GM12878 (cell line): ENCODE data around the gene KIF18A. TPM values are rescaled to one million over a fixed set of nuclear protein-coding genes. Genes with fewer than 3 reads are reported as not detected.

Source experiments
- ATAC-seq: fragments of 200-7000 bp; cut with Tn5 transposase; 3 replicates; pipeline ENCODE4 v1.9.1; 2020; ENCODE audit warnings: mild to moderate bottlenecking, moderate library complexity
- BruUV-seq: library from RNA; stranded (reverse); fragments of 400-500 nt; replicated peaks from 2 replicates; lab custom pipeline; 2021; lab: Mats Ljungman, UMichigan
- CTCF ChIA-PET: fragments of 300-600 bp; sonication (Branson Sonifier 250); formaldehyde crosslinking; extraction: SDS; loops from one replicate; lab custom pipeline; 2021; ENCODE audit warnings: inconsistent platforms; lab: Yijun Ruan, JAX
- POLR2A ChIA-PET: fragments of 350-600 bp; formaldehyde crosslinking; extraction: SDS; loops from one replicate; lab custom pipeline; 2021; ENCODE audit warnings: inconsistent platforms; lab: Charles Lee
- RAD21 ChIA-PET: fragments of 300-600 bp; sonication (Branson Sonifier 250); formaldehyde crosslinking; loops from one replicate; lab custom pipeline; 2023; ENCODE audit warnings: antibody characterized with exemption; ENCODE audit not compliant: unreplicated experiment; lab: Charles Lee
- SMC1A ChIA-PET: fragments of 300-600 bp; sonication (Branson Sonifier 250); formaldehyde crosslinking; loops from one replicate; lab custom pipeline; 2023; ENCODE audit not compliant: unreplicated experiment, uncharacterized antibody; lab: Charles Lee
- DNase-seq: peaks from one replicate; pipeline ENCODE4 v3.0.0-alpha.2; 2011; ENCODE audit warnings: low read depth, low spot score
- FAIRE-seq: peaks from 3 replicates; lab custom pipeline; 2011; peaks lifted over from hg19 to GRCh38; lab: Jason Lieb, UNC
- H2AFZ ChIP-seq: 2 replicates; pipeline ENCODE4 v1.6.0; 2011; ENCODE audit warnings: low read depth, low read length, control low read depth; ENCODE audit not compliant: control insufficient read depth
- H3K27ac ChIP-seq: 2 replicates; pipeline ENCODE4 v1.5.1; 2011; ENCODE audit warnings: control low read depth; ENCODE audit not compliant: control insufficient read depth, insufficient read depth
- H3K27me3 ChIP-seq, 2 experiments: replicated peaks in 1 of 2; 2 replicates each; pipeline versions ENCODE4 v1.6.0 to v1.6.1; 2011; ENCODE audit warnings: low read length in 1 of 2; ENCODE audit not compliant: control insufficient read depth in 2 of 2, insufficient read depth in 2 of 2
- H3K36me3 ChIP-seq, 2 experiments: 2 replicates each; pipeline ENCODE4 v1.5.1; 2011; ENCODE audit warnings: low read length in 1 of 2; ENCODE audit not compliant: control insufficient read depth in 2 of 2, insufficient read depth in 2 of 2
- H3K4me1 ChIP-seq: 2 replicates; pipeline ENCODE4 v1.6.1; 2011; ENCODE audit warnings: mild to moderate bottlenecking, low read length, moderate library complexity, mixed read lengths; ENCODE audit not compliant: control insufficient read depth, insufficient read depth
- H3K4me2 ChIP-seq: 2 replicates; pipeline ENCODE4 v1.6.0; 2011; ENCODE audit warnings: control low read depth; ENCODE audit not compliant: control insufficient read depth, insufficient read depth
- H3K4me3 ChIP-seq: fragments of 200-600 bp; sonication (generic); 2 replicates; pipeline ENCODE4 v1.5.1; 2016
- H3K79me2 ChIP-seq: 2 replicates; pipeline ENCODE4 v1.6.0; 2011; ENCODE audit warnings: low read length; ENCODE audit not compliant: control insufficient read depth, insufficient read depth
- H3K9ac ChIP-seq: 2 replicates; pipeline ENCODE4 v1.8.0; 2011; ENCODE audit warnings: low read length, control low read depth, mixed read lengths; ENCODE audit not compliant: control insufficient read depth, insufficient read depth
- H3K9me3 ChIP-seq: replicated peaks from 3 replicates; pipeline ENCODE4 v1.5.1; 2011; ENCODE audit warnings: mild to moderate bottlenecking, low read length; ENCODE audit not compliant: control insufficient read depth, insufficient read depth
- H4K20me1 ChIP-seq: 2 replicates; pipeline ENCODE4 v1.6.0; 2011; ENCODE audit not compliant: control insufficient read depth, insufficient read depth
- E2F4 ChIP-seq: IDR thresholded peaks from 2 replicates; pipeline ENCODE4 v1.6.1; 2012; ENCODE audit warnings: low read depth, low read length, improper control_type of control experiment
- EP300 ChIP-seq, 2 experiments: fragments of 150-350 bp in 1 of 2; IDR thresholded peaks; 2 replicates each; pipeline ENCODE4 v1.6.1; 2011 to 2012; ENCODE audit warnings: low read depth in 2 of 2, low read length in 2 of 2, borderline replicate concordance in 1 of 2, improper control_type of control experiment in 1 of 2, inconsistent platforms in 1 of 2; ENCODE audit not compliant: control insufficient read depth in 1 of 2
- ETV6 ChIP-seq, 2 experiments: fragments of 450-650 bp in 1 of 2; IDR thresholded peaks in 1 of 2; conservative IDR thresholded peaks in 1 of 2; 2 replicates each; pipeline ENCODE4 v1.6.1; 2014; ENCODE audit warnings: antibody characterized with exemption in 1 of 2, borderline replicate concordance in 1 of 2, low read depth in 1 of 2, mild to moderate bottlenecking in 1 of 2, moderate library complexity in 1 of 2
- FOS ChIP-seq: IDR thresholded peaks from 3 replicates; pipeline ENCODE4 v1.6.1; 2011; ENCODE audit warnings: borderline replicate concordance; ENCODE audit not compliant: insufficient read length; ENCODE audit errors: extremely low read depth
- FOXK2 ChIP-seq: fragments of 450-650 bp; IDR thresholded peaks from 2 replicates; pipeline ENCODE4 v1.6.1; 2017; ENCODE audit warnings: mild to moderate bottlenecking, moderate library complexity
- IKZF1 ChIP-seq: fragments of 450-650 bp; conservative IDR thresholded peaks from 2 replicates; pipeline ENCODE4 v1.6.1; 2017; ENCODE audit warnings: antibody characterized with exemption, mild to moderate bottlenecking
- IRF4 ChIP-seq: IDR thresholded peaks from 2 replicates; pipeline ENCODE4 v1.6.1; 2011; ENCODE audit warnings: low read depth, low read length
- NKRF ChIP-seq: fragments of 450-650 bp; conservative IDR thresholded peaks from 2 replicates; pipeline ENCODE4 v1.6.1; 2017; ENCODE audit warnings: mild to moderate bottlenecking, moderate library complexity
- POU2F2 ChIP-seq: IDR thresholded peaks from 3 replicates; pipeline ENCODE4 v1.6.1; 2011; ENCODE audit warnings: low read depth, mild to moderate bottlenecking, low read length, borderline replicate concordance
- SIN3A ChIP-seq: IDR thresholded peaks from 2 replicates; pipeline ENCODE4 v1.6.1; 2012; ENCODE audit warnings: low read depth, low read length, improper control_type of control experiment
- SIX5 ChIP-seq: IDR thresholded peaks from 2 replicates; pipeline ENCODE4 v1.6.1; 2011; ENCODE audit warnings: mild to moderate bottlenecking, low read depth, low read length, moderate library complexity; ENCODE audit not compliant: severe bottlenecking
- YBX1 ChIP-seq: fragments of 450-650 bp; IDR thresholded peaks from 2 replicates; pipeline ENCODE4 v1.6.1; 2016; ENCODE audit warnings: antibody characterized with exemption
- ZNF217 ChIP-seq: fragments of 450-650 bp; IDR thresholded peaks from 2 replicates; pipeline ENCODE4 v1.6.1; 2017; ENCODE audit warnings: antibody characterized with exemption, mild to moderate bottlenecking
- WGBS: methylation state at CpG from one replicate; pipeline ENCODE4 v1.1.6; 2016; ENCODE audit warnings: low lambda C conversion rate; ENCODE audit not compliant: insufficient replicate concordance, insufficient coverage; ENCODE audit errors: missing lambda C conversion rate; 5-methylcytosine and 5-hydroxymethylcytosine counted together
- in situ Hi-C: fragments of 300-500 bp; cut with MboI; formaldehyde crosslinking; loops from 9 replicates; pipeline ENCODE4 v1.14.3; 2018; ENCODE audit warnings: mixed read lengths
- intact Hi-C: fragments of 100-400 bp; cut with micrococcal nuclease; formaldehyde crosslinking; loops from one replicate; pipeline ENCODE4 v1.14.2; 2022; ENCODE audit not compliant: unreplicated experiment
- polyA plus RNA-seq, 11 experiments: library from polyadenylated mRNA; depleted of rRNA in 4 of 11; unstranded in 6 of 11; stranded (reverse) in 5 of 11; fragments of >200 nt; fragmentation: Nextera tagmentation in 4 of 11; fragmentation: Illumina TruSeq in 1 of 11; extraction: Ambion mirVana in 4 of 11; extraction: Trizol in 1 of 11; gene quantifications; 1 replicate in 1 of 11; 2 replicates in 10 of 11; pipeline versions ENCODE4 v1.2.1 to v1.2.3, GENCODE V29; 2011 to 2016; ENCODE audit warnings: inconsistent platforms in 2 of 11, missing spikeins in 2 of 11, low read depth in 1 of 11
- total RNA-seq, 4 experiments: library from RNA; depleted of rRNA in 3 of 4; stranded (reverse); fragments of >200 nt in 3 of 4; fragmentation: Illumina TruSeq in 1 of 4; extraction: Trizol in 1 of 4; gene quantifications; 2 replicates each; pipeline versions ENCODE4 v1.2.1 to v1.2.3, GENCODE V29; 2013 to 2021
- TF ChIP-seq, protein P1 (sequence below): IDR thresholded peaks from 2 replicates; pipeline ENCODE4 v1.6.1; 2011; ENCODE audit warnings: low read depth, mild to moderate bottlenecking, low read length, moderate library complexity, borderline replicate concordance; ENCODE audit errors: extremely low read depth
- TF ChIP-seq, protein P2 (sequence below): fragments of 450-650 bp; IDR thresholded peaks from 2 replicates; pipeline ENCODE4 v1.6.1; 2016; ENCODE audit warnings: mild to moderate bottlenecking
- TF ChIP-seq, protein P3 (sequence below): IDR thresholded peaks from 2 replicates; pipeline ENCODE4 v1.6.1; 2011; ENCODE audit warnings: mild to moderate bottlenecking, low read depth, low read length, moderate library complexity; ENCODE audit not compliant: insufficient replicate concordance

Gene KIF18A
- total and polyA plus RNA-seq, 10 of the 15 experiments (the other 5 are each of a cell fraction or from before 2014, with no cell fraction given) = 11.2 to 31.5 (median 20.4) TPM

DNA sequence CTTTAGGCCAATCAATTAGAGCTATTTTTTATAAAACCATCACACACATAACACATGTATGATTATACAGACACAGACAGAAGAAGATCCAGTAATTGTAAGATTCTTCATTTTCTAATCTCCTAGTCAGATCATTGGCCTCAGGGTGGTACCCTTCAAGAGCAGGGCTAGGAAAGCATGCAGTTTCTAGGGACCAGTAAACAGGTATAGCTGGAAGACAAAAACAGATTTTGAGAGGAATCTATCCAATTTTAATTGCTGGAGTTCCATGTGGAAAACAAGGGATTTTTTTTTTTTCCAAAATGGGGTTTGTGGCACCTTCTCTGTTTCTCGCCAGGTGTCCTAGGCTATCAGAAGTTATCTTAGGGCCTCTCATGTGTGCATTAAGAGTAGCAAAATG lies 29.9 kb upstream of the KIF18A start:
- 90% methylated on average over 1 of the region's 1 CpG for WGBS
- no peak for FAIRE-seq
- ChIA-PET SMC1A (interaction anchor here (0.5 to 1.2 kb wide), 3 partner anchors 24 to 55 kb away, joined by 3 read pairs; no protein-coding TSS in a partner anchor), POLR2A (no interaction called here), CTCF (interaction anchor here (0.7 kb wide), 1 partner anchor 1856 kb away, joined by 3 read pairs; no protein-coding TSS in a partner anchor), RAD21 (interaction anchor here (0.6 kb wide), 1 partner anchor 292 kb away, joined by 3 read pairs; no protein-coding TSS in a partner anchor)
- DNase-seq = no peak
- no peak overlapping the region for H3K9ac ChIP-seq
- TF ChIP-seq SIX5 (no peak), YBX1 (no peak), POU2F2 (no peak), FOS (no peak), IRF4 (no peak), ETV6 (conservative IDR thresholded peaks at IDR 0.05 in 1 of 2, IDR thresholded peaks at IDR 0.05 in 1 of 2; ENCODE audit: borderline replicate concordance in 1 of 2, low read depth in 1 of 2) (no peak), SIN3A (no peak), E2F4 (no peak), NKRF (no peak), FOXK2 (no peak), EP300 (IDR thresholded peaks at IDR 0.05; ENCODE audit: borderline replicate concordance in 1 of 2, control insufficient read depth in 1 of 2, low read depth in 2 of 2, low read length in 2 of 2) (no peak), ZNF217 (no peak), IKZF1 (no peak)
- TF ChIP-seq, protein P1, sequence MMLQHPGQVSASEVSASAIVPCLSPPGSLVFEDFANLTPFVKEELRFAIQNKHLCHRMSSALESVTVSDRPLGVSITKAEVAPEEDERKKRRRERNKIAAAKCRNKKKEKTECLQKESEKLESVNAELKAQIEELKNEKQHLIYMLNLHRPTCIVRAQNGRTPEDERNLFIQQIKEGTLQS = no peak
- TF ChIP-seq, protein P2, sequence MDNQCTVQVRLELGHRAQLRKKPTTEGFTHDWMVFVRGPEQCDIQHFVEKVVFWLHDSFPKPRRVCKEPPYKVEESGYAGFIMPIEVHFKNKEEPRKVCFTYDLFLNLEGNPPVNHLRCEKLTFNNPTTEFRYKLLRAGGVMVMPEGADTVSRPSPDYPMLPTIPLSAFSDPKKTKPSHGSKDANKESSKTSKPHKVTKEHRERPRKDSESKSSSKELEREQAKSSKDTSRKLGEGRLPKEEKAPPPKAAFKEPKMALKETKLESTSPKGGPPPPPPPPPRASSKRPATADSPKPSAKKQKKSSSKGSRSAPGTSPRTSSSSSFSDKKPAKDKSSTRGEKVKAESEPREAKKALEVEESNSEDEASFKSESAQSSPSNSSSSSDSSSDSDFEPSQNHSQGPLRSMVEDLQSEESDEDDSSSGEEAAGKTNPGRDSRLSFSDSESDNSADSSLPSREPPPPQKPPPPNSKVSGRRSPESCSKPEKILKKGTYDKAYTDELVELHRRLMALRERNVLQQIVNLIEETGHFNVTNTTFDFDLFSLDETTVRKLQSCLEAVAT = no peak
- TF ChIP-seq, protein P3, sequence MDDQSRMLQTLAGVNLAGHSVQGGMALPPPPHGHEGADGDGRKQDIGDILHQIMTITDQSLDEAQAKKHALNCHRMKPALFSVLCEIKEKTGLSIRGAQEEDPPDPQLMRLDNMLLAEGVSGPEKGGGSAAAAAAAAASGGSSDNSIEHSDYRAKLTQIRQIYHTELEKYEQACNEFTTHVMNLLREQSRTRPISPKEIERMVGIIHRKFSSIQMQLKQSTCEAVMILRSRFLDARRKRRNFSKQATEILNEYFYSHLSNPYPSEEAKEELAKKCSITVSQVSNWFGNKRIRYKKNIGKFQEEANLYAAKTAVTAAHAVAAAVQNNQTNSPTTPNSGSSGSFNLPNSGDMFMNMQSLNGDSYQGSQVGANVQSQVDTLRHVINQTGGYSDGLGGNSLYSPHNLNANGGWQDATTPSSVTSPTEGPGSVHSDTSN = no peak
- H3K27me3 ChIP-seq = no peaks in the 10 kb centered on the region
- no peak for ATAC-seq
- no peaks in the 10 kb centered on the region for H3K4me1 ChIP-seq
- no peak overlapping the region for H3K27ac ChIP-seq
- peaks cover 0 to 2% of the 10 kb centered on the region in 2 experiments; a peak in 2 of 4 replicates for H3K36me3 ChIP-seq
- H2AFZ ChIP-seq = no peak overlapping the region
- no peak overlapping the region for H3K4me2 ChIP-seq
- no TSS peak for BruUV-seq
- in situ Hi-C loops = no loop called here
- H3K4me3 ChIP-seq = no peak overlapping the region
- H3K79me2 ChIP-seq = no peaks in the 10 kb centered on the region
- no peaks in the 10 kb centered on the region for H4K20me1 ChIP-seq
- intact Hi-C loops = no loop called here
- H3K9me3 ChIP-seq = peaks cover 24% of the 10 kb centered on the region
